ENCODE results near the gene DEPDC1B.
A peak's percentile ranks its signal among the peaks of the same experiment; 100 is the strongest.
"Not testable (repeated sequence)": the region's sequence is repeated elsewhere in the genome, so short reads cannot be mapped to it uniquely, and the experiment has no call there.

The DEPDC1B gene, protein sequence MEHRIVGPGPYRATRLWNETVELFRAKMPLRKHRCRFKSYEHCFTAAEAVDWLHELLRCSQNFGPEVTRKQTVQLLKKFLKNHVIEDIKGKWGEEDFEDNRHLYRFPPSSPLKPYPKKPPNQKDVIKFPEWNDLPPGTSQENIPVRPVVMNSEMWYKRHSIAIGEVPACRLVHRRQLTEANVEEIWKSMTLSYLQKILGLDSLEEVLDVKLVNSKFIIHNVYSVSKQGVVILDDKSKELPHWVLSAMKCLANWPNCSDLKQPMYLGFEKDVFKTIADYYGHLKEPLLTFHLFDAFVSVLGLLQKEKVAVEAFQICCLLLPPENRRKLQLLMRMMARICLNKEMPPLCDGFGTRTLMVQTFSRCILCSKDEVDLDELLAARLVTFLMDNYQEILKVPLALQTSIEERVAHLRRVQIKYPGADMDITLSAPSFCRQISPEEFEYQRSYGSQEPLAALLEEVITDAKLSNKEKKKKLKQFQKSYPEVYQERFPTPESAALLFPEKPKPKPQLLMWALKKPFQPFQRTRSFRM

GRCh38 chr5:60699609-60700415 lies at the start of gene DEPDC1B:
TSS of gene DEPDC1B (minus strand) at chr5:60700166. CDS start at chr5:60700093, 73 bp downstream.
- DNase-seq: peak; percentile 93

DNA sequence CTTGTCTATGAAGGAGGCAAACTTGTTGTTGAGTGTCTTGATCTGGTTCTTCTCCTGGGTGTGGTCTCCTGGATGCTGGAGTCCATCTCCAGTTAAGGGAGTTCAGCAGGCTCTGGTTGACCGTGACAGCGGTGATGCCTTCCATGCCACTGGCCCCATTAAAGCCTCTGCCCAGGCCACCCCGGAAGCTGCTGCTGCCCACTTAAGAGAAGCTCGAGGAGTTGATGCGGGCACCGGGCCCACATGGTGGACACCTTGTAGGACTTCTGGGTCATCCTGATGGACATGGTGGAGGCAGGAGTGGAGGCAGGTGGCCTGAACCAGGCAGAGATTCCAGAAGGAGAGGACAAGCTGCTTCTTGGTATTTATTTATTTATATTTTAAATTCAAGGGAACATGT lies 44.7 kb upstream of the DEPDC1B start:
- DNase-seq: no peak

DNA sequence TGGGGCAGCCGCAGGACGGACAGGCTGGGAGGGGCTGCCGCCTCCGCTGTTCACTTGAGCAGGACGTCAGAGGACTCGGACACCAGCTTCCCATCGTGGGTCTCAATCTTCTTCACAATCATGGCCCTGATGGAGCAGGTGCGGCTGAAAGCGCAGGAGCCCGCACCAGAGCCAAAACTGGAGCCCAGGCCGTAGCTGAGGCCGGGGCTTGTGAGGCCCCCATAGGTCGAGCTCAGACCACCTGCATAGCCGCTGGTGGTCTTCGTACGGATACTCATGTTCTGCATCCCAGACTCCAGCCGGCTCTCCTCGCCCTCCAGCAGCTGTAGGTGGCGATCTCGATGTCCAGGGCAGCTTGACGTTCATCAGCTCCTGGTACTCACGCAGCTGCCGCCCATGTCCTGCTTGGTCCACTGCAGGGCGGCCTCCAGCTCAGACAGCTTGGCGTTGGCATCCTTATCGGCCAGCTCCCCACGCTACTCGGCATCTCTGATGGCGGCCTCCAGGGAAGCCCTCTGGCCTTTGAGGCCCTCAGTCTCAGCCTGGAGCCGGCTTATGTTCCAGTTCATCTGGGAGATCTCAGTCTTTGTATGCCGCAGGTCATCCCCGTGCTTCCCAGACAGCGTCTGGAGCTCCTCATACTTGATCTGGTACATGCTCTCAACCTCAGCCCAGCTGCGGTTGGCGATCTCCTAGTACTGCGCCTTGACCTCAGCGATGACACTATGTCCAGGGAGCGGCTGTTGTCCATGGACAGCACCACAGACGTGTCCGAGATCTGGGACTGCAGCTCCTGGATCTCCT lies 43.7 kb upstream of the DEPDC1B start:
- DNase-seq: no peak

- DNase-seq: no peak
Observed at GRCh38 chr5:60740322-60740721, 40.4 kb upstream of the DEPDC1B start.

DNA sequence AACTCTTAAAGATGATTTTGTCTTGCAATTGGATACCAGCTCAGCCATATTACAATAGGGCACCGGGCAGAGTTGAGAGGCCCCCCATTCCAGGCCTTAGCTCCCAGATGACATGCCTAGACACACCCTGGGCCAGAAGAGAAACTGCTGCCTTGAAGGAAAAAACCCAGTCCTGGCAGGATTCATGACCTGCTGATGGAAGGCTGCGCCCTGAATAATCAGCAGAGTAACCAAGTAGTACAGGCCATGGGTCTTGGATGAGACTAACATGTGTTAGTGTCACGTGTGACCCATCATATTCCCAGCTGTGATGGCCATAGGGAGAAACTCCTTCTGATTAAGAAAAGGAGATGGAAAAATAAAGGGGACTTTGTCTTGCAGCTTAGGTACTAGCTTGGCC lies 39.0 kb upstream of the DEPDC1B start:
- no peak for DNase-seq

- no peak for DNase-seq
Observed at GRCh38 chr5:60738461-60738860, 38.5 kb upstream of the DEPDC1B start.

DNA sequence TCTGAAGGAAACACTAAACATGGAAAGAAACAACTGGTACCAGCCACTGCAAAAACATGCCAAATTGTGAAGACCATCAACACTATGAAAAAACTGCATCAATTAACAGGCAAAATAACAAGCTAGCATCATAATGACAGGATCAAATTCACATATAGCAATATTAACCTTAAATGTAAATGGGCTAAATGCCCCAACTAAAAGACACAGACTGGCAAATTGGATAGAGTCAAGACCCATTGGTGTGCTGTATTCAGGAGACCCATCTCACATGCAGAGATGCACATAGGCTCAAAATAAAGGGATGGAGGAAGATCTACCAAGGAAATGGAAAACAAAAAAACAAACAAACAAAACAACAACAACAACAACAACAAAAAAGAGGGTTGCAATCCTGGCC lies 30.9 kb upstream of the DEPDC1B start:
- DNase-seq: not testable (repeated sequence)

DNA sequence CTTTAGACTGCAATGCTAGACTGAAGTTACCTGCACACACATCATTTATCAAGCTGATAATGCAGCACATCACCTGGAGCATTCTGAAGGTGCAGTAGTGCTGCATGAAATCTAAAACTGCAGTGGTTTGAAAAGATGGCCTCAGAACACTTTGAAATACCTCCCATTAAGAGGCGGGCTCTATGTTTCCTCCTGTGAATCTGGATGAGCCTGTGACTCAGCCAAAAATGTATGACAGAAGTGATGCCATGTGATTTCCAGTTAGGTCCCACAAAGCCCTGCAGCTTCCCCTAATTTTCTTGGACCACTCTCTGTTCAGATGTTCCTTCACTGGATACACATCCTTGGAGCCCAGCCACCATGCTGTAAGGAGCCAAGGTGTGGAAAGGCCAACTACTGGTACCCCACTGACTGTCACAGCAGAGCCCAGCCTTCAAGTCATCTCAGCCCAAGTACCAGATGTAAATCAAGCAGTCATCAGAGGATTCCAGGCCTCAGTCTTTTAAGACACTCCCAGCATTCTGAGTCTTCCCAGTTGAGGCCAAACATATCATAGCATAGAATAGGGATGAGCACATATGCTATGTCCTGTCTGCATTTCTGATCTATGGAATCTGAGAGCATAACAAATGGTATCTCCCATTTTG lies 27.2 kb upstream of the DEPDC1B start:
- no peak for DNase-seq

- no peak for DNase-seq
Observed at GRCh38 chr5:60724126-60724525, 24.2 kb upstream of the DEPDC1B start.

- DNase-seq: no peak
Observed at GRCh38 chr5:60722416-60722815, 22.4 kb upstream of the DEPDC1B start.

DNA sequence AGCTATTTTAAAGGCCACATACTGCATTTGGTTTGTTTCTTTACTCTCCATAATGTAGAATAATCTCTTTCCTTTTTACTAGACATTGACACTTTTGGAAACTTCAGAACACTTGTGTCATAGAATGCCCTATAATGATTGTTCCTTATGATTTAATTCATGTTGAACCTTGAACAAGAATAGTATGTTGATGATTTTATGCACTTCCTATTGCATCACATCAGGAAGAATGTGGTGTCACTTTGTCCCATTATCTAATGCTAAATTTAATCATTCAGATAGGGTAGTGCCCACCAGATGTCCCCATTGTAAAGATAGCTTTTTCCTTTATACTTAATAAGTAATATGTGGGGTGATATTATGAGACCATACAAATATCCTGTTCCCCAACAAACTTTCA lies 19.4 kb upstream of the DEPDC1B start:
- DNase-seq: no peak

- DNase-seq: no peak
Observed at GRCh38 chr5:60718166-60718892, 18.4 kb upstream of the DEPDC1B start.

DNA sequence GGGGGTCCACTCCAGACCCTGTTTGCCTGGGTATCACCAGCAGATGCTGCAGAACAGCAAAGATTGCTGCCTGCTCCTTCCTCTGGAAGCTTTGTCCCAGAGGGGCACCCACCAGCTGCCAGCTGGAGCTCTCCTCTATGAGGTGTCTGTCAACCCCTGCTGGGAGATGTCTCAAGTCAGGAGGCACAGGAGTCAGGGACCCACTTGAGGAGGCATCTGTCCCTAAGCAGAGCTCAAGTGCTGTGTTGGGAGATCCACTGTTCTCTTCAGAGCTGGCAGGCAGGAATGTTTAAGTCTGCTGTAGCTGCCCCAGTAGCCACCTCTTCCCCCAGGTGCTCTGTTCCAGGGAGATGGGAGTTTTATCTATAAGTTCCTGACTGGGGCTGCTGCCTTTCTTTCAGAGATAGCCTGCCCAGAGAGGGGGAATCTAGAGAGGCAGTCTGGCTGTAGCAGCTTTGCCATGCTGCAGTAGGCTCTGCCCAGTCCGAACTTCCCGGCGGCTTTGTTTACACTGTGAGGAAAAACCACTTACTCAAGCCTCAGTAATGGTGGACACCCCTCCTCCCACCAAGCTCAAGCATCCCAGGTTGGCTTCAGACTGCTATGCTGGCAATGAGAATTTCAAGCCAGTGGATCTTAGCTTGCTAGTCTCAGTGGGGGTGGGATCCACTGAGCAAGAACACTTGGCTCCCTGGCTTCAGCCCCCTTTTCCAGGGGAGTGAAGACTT lies 15.4 kb upstream of the DEPDC1B start:
- not testable (repeated sequence) for DNase-seq

- DNase-seq: no peak
Observed at GRCh38 chr5:60712950-60713349, 13.0 kb upstream of the DEPDC1B start.

- DNase-seq: not testable (repeated sequence)
Observed at GRCh38 chr5:60711892-60712291, 11.9 kb upstream of the DEPDC1B start.

DNA sequence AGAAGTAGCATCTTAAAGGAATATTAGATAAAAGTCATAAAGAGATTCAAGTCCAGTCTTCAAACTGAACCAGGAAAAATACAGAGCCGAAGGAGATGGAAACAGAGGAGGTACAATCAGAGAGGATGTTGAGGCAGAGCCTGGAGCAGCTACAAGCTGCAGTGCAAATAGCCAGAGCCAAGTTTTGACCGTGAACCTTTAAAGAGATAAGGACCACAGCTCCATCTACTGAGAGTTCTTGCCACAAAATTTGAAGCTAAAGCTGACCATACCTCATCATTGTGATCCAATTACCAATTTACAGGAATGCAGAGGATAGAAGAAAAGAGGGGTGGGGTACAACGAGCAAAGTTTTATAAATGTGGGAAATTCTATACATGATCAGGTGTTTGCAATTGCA lies 10.4 kb upstream of the DEPDC1B start:
- no peak for DNase-seq

- no peak for DNase-seq
Observed at GRCh38 chr5:60705144-60705543, 5.2 kb upstream of the DEPDC1B start.

- DNase-seq: no peak
Observed at GRCh38 chr5:60703944-60704343, 4.0 kb upstream of the DEPDC1B start.

GRCh38 chr5:60701321-60701968 lies 1.5 kb upstream of the DEPDC1B start:
- DNase-seq: no peak

DNA sequence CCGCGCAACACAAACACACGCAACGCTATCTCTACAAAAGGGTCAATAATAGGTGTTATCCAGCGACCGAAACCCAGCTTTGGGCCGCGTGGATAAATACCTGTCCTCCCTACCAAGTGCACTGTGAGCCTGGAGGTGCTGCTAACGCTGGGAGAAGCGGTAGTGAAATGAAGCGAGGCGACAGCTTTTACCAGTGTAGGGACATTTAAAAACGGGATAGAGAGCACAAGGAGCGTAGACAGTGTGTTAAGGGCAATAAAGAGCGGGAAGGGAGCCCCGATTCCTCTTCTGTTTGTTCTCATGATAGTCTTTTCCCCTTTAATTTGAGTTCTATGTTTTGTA lies 421 bp upstream of the DEPDC1B start:
- DNase-seq: no peak

DNA sequence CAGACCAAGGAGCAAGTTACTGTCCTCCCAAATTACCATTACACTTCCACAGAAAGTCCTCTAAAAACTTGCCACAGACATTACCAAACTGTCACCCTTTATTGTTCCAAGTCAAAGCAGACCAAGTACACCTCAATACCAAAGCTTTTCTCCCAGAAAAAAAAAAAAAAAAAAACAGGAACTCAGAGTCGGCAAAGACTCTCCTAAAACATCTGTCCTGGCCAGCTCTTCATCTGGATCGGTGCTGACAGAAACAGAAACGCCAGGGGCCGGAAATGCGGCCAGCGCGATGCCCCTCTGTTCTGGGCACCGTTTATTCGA lies 718 bp downstream of the DEPDC1B start:
- no peak for DNase-seq

Data from activated CD4-positive, alpha-beta T cell treated with anti-CD3 and anti-CD28 coated beads for 48 hours (primary cell).